COLO829 (cell line): ENCODE data around the gene RIMS3.
A peak's percentile ranks its signal among the peaks of the same experiment; 100 is the strongest.

Experiments used
- DNase-seq: peaks from one replicate; pipeline ENCODE4 v3.0.0; 2012; ENCODE audit warnings: low spot score

The RIMS3 gene

DNA sequence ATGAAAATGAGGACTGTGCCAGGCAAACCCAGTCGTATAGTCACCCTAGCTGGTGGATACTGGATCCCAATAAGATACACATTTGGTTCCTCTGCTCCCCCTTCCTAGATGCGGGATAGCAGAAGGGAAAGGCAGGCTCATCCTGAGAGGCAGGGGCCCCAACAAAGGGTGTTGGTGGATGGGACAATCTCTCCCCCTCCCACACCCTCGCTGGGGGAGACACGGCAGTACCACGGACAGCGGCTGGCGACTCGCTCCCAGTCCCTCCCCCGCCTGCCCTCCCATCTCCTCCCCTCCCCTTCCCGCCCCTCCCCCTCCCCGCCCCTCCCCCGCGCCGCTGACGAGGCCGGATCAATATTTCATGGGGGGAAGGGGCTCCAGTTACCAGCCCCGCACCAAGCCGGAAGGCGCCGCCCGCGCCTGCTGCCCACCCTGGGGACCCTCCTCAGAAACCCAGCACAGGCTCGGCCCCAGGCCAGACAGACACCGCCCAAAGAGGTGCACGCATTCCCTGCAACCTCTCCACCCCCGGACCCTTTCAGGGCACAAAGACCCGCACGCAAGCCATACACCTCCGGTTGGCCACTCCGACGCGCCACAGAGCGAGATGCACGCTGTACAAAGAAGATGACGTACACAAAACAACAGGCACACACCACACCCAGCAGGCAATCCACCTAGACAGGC lies 11.5 kb downstream of the RIMS3 start:
- no peak for DNase-seq

DNA sequence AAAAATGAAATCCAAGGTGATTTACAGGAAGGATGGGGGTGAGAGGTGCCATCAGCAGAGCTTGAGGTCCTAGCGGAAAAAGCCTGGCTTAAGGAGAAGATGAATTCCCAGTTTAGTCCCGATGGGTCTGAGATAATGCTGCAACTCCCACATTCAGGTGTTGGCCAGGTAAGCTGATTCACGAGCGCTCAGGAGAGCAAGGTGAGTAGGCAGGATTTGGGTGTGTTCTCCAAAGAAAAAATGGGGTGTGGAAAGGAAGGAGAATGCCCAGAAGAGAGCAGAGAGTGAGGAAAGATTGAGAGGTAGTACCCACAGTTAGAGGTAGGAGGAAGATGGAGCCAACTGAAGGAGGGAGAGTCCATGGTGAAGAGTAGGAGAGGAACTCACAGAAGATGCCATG lies 12.5 kb downstream of the RIMS3 start:
- no peak for DNase-seq

DNA sequence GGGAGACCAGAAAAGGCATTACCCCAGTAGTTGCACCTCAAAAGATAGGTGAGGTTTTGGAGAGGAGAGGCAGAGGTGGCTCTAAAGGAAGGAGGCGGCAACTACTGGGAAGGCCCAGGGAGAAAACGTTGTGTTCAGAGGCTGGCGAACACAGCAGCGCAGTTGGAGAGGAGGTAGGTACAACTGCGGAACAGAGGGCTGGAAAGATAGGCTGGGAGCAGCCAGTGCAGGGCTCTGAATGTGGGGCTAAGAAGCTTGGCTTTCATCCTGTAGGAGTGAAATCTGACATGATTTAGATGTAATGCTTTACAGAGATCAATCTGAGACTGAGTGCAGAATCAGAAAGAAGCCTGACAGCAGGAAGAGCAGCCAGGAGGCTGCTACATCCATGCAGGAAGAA lies 13.0 kb downstream of the RIMS3 start:
- no peak for DNase-seq

DNA sequence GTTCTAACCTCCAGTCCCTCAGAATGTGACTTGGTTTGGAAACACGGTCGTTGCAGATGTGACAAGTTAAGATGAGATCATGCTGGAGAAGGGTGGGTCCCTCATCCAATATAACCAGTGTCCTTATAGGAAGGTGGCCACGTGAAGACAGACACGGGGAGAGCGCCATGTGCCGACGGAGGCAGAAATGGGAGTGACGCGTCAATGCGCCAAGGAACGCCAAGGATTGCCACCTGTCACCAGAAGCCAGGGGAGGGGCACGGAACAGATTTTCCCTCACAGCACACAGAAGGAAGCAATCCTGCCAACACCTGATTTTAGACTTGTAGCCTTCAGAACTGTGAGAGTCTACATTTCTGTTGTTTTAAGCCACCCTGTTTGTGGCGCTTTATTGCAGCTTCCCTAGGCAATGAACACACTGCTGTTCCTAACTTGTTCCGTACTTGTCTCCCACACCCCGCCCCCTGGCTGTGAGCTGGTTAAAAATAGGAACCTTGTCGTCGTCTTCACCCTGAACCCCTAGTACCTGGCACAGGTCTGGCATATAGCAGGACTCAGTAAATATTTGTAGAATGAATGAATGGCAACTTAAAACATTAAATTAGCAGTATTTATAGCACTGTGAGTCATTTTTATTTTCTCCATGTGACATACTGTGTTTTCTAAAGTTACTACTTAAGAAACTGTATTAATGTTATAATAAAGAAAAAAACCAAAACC lies 14.2 kb downstream of the RIMS3 start:
- no peak for DNase-seq

DNA sequence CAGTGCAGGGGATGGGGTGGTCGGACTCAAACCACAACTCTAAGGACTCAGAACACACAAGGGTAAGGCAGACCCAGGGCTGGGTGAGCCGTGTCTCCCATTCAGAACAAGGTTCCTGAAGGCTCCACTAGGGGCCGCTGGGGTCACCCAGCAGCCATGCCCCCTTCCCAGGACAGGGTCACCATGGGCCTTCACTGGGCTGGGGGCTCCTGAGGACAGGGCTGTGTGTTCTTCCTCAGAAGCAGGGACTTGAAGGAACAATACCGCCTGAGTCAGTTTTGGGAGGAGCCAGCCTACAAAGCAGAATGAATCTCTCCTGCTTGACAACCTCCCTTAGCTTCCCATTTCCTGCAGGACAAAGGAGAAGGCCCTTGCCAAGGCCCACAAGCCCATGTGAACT lies 15.4 kb downstream of the RIMS3 start:
- DNase-seq, result no peak

DNA sequence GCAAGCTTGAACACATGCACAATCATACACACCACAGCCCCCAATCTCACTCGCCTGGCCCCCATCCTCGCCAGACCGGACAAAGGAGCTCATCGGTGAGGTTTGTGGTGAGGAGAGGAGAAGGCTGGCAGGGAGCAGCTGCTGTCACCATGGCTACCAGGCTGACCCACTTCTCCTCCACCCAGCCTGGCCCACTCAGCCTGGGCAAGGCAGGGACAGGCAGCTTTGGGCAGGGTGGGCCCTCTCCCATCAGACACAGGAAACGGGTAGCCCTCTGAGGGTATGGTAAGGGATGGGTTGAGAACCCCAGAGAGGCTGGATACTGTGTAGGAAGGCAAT lies 15.9 kb downstream of the RIMS3 start:
- no peak for DNase-seq

DNA sequence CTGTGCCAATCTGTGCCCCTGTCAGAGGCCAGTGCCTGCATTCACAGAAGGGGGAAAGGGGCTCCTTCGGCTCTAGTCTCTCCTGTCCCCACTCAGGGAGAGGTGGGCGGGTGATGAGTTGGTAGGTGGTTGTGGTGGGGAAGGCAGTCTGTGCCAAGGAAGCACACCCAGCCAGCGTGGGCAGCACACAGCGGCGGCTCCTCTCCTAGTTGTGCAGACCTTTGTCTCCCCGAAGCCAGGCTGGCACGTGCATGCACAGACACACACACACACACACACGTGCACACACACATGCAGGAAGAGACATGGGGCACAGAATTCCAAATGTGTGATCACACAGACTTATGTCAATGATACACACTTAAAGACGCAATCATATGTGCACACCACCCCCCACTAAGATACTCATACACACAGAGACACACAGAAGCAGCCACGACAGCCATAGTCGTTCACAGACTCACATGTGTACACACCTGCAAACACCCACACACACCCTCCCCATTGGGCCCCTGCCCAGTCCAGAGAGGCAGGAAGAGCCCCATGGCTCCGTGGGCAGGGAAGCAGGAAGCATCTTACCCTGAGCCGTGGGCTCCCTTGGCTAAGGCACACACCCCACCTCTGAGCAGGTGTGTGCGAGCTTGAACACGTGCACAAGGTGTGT lies 16.4 kb downstream of the RIMS3 start:
- DNase-seq, result no peak

DNA sequence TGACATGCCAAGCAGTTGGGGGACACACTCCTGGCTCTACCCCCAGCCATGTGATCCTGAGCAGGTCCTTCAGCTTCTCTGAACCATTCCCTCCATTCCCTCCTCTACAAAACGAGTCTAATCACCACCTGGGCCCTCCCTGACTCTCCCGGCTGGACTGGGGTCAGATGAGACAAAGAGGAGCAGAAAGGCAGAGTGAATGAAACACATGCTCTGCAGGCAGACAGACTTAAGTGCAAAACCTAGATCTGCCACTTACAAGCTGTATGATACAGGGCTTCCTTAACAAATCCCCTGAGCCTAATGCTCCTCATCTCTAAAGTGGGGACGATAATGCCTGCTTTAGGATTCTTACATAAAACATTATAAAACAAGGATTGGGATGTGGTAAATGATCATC lies 17.3 kb downstream of the RIMS3 start:
- DNase-seq, result no peak

DNA sequence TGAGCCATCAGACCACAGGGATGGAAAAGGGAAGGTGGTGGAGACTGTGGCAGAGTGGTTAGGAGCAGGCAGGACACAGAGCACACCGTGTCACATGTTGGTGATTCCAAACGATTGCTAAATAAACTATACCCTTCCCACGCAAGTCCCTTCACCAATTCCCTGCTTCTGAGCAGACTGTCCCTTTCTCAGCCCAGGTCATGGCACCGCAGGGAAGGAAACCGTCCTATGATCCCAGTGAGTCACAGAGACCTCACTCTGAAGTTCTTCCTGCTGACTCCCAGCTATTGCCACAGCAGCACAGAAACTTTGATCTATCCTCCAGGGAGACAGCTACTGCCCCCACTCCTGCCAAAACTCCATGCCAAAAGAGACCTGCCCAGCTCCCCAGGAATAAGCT lies 19.2 kb downstream of the RIMS3 start:
- peak; percentile 55 for DNase-seq

DNA sequence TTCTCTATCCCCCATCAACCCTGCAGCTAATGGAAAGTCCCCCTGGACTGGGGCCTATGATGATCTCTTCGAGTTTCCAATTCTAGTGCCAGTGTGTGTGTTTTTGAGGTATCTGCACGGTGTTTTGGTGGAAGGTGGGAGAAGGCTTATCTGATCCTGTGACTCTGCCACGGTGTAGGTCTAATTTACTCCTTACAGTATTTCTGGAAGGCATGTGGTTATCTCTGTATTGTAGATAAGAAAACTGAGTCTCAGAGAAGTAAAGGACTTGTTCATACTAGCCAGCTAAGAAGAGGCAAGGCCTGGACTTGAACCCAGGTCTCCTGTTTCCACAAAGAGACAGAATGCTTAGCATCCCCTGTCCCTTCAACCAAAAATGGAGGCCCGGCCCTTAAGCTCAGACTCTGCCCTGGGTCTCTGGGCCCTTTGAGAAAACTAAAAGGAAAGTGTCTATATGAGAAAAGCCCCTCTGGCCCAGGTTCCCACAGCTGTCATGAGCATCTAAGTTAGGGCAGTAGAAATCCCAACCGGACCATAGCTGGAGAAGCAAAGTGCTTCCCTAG lies 20.3 kb downstream of the RIMS3 start:
- DNase-seq, result no peak

DNA sequence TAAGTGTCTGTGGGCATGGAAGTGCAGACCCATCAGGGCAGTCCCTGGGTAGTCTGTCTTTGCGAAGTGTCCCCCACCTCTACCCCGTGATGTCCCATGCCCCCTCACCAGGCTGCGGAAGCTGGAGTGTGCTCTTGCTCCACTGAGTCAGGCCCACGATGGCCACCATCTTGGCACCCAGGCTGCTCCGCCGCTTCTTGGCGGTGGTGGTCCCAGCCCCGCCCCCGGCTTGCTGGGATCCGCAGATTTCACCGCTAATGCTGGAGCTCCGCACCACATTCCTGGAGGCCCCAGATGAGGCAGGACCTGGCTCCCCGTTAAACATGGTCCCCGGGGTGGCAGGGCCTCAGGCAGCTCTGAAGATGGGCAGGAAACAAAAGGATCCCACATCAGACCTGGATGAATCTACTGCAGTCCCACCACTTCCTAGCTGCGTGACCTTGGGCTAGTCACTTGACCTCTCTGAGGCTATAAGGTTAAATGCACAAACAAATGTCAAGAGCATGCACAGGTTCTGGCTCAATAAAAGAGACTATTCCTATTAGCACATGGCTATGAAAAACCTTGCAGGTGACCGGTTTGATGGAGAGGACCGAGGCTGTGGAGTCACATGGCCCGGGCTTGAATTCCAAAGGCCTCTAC lies 23.8 kb downstream of the RIMS3 start:
- no peak for DNase-seq

DNA sequence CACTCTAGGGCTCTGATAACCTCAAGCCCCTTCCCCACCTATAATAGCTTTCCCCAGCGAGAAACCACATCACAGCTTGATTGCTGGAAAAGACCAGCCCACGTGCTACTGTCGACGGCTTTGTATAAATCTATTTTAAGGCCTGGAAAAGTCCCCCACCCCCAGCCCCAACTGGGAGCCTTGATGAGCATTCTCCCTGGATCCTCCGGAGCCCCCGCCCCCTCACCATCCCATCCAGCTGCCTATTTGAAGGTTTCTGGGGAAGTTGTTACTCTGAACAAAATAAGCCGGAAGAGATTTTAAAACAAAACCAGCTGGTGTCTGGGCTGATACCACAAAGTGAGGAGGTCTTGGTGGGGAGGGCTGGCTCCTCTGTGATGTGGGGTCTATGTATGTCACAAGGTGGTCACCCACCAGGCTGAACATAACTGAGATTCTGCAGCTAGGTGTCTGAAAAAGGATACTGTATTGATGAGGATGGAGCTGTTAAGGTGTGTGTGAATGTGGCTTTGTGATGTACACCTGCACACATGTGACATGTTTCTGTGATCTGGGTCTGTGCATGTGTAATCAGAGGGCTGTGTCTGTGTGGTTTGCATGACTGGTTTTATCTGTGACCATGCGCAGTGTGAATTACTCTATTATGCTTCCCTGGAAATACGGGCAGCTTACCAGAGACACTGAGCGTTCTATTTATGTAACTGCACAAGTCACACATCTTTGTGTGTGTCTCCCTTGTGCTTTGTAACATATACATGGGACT lies 25.0 kb downstream of the RIMS3 start:
- no peak for DNase-seq

DNA sequence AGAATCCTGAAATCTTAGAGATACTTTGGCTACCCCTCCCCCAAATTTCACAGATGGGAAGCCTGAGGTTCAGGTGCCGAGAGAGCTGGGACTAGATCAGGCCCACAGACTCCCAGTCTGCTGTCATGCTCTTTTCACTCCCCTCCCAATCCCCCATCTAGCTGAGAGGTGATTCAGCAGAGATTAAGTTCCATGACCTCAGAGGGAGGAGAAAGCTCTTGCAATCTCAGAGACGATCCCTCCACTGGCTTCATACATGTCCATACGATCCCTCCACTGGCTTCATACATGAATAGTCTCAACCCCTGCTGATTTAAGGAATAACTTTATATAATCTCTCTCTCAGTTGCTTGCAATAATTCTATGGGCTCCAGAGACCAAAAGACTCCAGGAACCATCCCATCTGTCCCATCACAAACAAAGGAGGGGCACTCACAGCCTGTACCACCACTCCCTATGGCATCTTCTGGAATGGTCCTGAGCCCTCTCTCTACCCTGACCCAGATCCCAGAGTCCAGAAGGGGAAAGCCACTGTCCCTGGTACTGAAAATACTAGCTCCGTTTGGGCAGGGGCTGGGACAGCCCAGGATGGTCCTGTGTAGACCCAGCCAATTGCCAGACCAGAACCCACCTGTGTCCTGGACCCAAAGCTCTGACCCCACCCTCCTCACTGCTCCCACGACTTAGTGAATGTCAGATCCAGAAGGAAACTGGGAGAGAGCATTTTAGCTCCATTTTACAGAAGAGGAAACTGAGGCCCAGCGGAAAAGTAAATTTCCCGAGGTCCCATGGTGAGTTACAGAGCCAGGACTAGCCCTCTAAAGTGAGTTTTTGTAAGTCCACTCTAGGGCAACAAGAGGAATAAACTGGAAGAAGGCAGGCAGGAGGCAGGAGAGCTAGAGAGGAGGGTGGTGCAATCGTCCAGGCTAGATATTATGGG lies 27.1 kb downstream of the RIMS3 start:
- no peak for DNase-seq

DNA sequence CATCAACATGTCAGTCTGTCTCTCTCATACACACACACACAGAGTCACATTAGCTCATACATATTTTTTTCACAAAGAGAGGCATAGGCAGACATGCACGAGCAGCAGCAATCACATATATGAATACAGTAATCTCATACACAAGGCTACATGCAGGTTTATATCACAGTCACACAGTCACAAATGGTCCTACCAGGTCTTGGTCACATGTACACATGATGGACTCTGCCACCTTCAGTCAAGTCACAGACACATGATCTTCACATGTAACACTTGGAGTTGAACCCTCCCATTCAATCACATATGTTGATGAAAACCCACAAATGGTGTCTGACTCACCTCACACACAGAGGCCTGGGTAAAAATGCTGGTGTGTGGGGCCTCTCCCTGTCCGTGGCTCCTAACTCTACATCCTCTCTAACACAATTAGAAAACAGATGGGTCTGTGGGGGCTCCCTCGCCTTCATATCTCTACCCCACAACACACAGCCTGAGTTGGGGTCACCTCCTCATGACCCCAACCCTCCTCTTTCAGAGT lies 27.9 kb downstream of the RIMS3 start:
- no peak for DNase-seq

DNA sequence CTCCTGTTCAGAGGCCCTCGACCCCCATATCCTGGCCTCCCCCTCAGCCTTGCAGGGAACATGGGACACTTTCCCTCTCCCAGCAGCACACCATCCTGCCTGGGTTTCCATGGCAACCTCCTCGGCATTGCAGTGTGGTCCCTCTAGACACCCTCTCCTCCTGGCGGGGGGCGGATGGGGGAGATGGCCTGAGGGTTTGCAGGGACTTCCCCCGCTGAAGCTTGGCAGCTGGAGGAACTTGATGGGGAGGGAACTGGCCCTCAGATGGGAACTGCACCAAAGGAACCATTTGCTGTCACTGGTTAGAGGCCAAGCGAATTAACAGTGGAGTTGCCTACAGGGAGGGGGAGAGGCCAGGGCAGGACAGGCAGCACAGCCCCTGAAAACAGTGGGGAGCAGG lies 28.7 kb downstream of the RIMS3 start:
- DNase-seq, result no peak

DNA sequence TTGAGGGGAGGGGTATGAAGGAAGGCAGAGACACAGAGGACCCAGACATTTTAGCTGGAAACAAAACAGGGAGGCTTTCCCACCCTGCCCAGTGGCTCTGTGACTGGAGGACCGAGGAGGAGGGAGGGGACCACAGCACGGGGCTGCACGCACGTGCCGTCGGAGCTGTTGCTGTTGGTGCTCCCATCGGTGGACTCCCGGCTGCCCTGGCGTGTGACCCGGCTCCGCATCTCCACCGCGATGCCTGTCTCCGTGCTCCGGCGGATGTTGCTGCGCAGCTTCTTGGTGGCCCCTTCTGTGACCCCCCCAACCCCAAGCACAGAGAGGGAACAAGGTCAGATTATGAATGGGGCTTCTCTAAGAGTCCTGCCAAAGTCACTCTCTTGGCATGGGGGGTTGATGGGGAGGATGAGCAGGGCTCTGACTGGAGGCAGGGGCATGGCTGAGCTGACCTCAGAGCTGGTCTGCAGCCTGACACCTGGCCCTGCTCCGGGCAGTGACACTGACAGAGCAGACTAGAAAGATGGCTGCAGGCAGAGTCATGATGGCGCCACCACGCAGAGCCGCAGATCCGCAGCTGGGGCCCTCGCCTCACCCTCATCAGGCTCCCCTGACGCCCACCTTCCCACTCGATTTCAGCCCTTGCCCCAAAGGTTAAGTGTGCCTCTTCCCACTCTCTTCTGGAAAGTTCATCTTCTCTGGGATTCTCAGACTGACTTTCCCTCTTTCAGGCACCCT lies 29.6 kb downstream of the RIMS3 start:
- no peak for DNase-seq

DNA sequence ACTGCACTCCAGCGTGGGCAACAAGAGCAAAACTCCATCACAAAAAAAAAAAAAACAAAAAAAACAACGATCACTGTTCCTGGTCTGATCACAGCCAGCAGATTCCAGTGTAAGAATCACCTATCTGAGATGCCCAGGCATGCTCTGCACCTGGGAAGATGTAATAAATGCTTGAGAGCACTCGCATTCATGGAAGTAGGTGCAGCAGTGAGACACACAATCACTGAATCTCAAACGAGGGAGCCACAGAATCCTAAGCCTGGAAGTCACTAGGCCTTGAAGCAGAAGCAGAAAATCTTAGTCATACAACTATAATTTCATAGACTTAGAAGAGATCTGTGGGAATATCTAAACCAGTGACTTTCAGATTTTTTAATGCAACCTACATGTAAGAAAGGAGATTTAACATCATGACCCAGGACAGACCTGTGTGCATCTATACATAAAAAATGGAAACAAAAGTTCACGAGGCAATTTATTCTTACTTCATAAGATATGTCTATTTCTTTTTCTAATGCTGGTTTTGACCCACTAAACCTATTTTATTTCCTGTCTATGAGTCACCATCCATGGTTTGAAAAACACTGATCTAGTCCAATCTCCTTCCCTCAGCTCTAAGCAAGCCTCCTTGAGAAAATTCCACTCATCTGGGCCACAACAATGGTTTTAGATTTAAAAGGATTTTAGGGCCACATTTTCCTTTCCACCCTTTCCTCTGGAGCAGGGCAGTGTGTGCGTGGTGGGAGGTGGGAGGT lies 30.4 kb downstream of the RIMS3 start:
- DNase-seq, result no peak

DNA sequence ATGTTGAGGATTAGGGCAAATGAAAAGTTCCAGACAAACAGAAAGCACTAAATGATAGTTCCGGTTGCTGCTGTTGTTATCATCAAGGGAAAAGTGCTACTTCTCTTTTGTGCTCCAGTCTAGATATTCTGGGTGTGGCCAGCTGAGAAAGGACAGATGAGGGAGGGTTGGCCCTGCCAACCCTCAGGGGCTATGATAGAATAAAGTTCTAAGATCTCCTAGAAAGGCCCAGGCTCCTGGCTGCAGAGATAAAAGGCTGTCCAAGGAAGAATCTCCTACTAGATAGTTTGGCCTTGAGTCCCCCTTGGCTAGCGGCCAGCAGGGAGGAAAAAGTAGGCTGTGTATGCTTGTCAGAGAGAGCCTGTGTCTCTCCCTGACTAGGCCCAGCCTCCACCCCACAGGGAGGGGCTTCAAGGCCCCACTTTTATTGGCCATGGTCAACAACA lies 31.5 kb downstream of the RIMS3 start:
- DNase-seq, result no peak

DNA sequence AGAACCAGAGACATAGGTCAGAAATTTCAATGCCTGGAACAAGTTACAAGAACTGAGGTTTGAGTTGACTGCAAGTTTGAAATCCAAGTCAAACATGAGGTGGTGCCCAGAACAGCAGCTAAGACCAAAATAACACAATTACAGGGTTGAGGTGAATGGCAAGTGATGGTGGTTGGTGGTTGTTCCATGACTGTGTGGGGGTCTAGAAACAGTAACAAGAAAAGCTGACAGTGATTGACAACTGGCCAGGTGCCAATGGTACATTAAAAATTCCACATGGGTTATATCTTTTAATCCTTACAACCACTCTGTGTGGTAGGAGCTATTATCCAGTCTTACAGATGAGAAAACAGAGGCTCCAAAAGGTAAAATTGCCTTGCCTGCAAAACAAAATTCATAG lies 32.0 kb downstream of the RIMS3 start:
- no peak for DNase-seq
